ENCODE results near the gene ZNF675.
A peak's percentile ranks its signal among the peaks of the same experiment; 100 is the strongest.
"Not testable (repeated sequence)": the region's sequence is repeated elsewhere in the genome, so short reads cannot be mapped to it uniquely, and the experiment has no call there.

The ZNF675 gene

GRCh38 chr19:23686621-23687423 is at the start of gene ZNF675:
Gene ZNF675, minus strand, starts transcription at chr19:23687212. Its CDS starts 179 bp downstream, at chr19:23687033.
- DNase-seq, result peak; percentile 86

- DNase-seq, result not testable (repeated sequence)
Observed at GRCh38 chr19:23730729-23731465, 43.9 kb upstream of the ZNF675 start.

GRCh38 chr19:23724161-23724560 is 37.1 kb upstream of the ZNF675 start:
- not testable (repeated sequence) for DNase-seq

- no peak for DNase-seq
Observed at GRCh38 chr19:23718802-23719201, 31.8 kb upstream of the ZNF675 start.

- no peak for DNase-seq
Observed at GRCh38 chr19:23716792-23717191, 29.8 kb upstream of the ZNF675 start.

- no peak for DNase-seq
Observed at GRCh38 chr19:23709347-23709746, 22.3 kb upstream of the ZNF675 start.

- DNase-seq, result no peak
Observed at GRCh38 chr19:23706657-23707056, 19.6 kb upstream of the ZNF675 start.

GRCh38 chr19:23699521-23699860 is 12.5 kb upstream of the ZNF675 start:
- DNase-seq, result no peak

- DNase-seq, result no peak
Observed at GRCh38 chr19:23698711-23699520, 11.9 kb upstream of the ZNF675 start.

- DNase-seq, result not testable (repeated sequence)
Observed at GRCh38 chr19:23692937-23693336, 5.9 kb upstream of the ZNF675 start.

- no peak for DNase-seq
Observed at GRCh38 chr19:23673132-23673531, 13.9 kb downstream of the ZNF675 start.

- DNase-seq, result not testable (repeated sequence)
Observed at GRCh38 chr19:23668606-23669005, 18.4 kb downstream of the ZNF675 start.

GRCh38 chr19:23665651-23666410 is 21.2 kb downstream of the ZNF675 start:
- no peak for DNase-seq

GRCh38 chr19:23649817-23650216 is 37.2 kb downstream of the ZNF675 start:
- DNase-seq, result not testable (repeated sequence)
